Right lung (tissue), 5 donors: ENCODE data around the gene EYS. TPM values are rescaled to one million over a fixed set of nuclear protein-coding genes. Genes with fewer than 3 reads are reported as not detected.

Source experiments
- DNase-seq, 2 donors: peaks; one replicate each; pipeline ENCODE4 v3.0.0-alpha.2; 2013
- polyA plus RNA-seq, 5 donors: library from polyadenylated mRNA; unstranded; fragments of 120-200 nt; gene quantifications; one replicate each; pipeline versions ENCODE4 v1.2.1 to v1.2.3, GENCODE V29; 2013; ENCODE audit warnings: inconsistent platforms in 1 of 5, low replicate concordance in 1 of 5; ENCODE audit not compliant: insufficient read length in 5 of 5, insufficient read depth in 1 of 5

EYS gene
- polyA plus RNA-seq, 5 donors = 0.28 to 0.72 (median 0.54) TPM

DNA sequence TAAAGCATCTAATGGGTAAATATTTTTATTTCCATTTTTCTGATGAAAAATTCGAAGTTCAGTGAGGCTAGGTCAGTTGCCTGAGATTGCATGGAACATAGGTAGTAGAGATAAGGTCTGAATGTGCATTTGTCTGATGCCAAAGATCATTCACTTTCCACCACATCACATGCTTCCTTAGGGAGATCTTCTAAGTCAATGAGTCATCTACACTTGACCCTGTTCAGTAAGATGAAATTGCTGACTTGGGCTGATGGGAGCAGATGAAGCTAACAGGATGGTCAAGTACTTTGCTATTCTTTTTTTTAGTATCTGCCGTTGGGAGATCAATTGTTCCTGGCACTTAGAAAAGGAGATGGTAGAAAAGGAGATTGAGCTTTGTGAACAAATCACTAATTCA is 1560.2 kb downstream of the EYS start:
- DNase-seq = no peak

DNA sequence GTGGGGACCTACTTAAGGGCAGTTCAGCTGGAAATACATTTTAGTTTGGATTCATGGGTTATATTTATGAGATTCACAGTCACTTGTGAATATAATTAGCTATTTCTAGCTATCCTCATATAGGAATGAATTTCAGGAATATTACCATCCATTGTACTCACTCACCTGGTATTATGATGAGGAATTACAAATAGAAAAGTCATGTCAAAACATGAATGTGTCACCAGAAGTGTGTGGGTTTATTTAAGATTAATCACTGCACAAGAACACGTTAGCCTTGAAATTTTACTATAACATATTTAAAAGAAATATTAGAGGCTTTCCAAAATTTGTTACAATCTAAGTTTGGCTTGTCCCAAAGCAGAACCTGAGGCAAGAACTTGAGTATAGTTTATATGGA is 1560.9 kb downstream of the EYS start:
- DNase-seq = no peak

DNA sequence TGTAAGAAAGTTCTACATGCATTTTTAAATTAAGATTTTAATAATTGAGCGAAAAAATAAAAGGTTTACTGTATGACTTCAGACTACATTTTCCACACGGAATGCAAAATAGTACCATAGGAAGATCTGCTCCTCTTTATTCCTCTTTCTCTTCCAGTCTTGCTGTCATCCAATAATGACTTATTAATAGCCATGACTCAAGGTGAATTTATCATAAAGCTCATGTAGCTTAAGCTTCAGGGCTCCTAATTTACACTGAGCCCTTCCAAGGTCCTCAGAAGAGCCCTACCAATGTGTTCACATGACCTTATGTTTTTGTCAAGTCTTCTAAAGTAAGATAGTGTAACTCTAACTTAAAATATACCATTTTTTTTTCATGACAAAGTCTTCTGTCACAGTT is 1561.4 kb downstream of the EYS start:
- no peak for DNase-seq

DNA sequence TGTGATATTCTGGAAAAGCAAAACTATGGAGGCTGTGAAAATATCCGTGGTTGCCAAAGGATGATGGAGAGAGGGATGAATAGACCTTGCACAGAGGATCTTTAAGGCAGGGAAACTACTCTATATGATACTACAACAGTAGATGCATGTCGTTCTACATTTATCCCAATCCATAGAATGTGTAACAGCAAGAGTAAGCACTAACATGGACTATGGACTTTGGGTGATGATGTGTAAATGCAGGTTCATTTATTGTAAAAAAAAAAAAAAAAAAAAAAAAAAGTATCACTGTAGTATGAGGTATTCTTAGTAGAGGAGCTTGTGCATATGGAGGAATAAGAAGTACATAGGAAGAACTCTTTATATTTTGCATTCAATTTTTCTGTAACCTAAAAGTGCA is 1563.9 kb downstream of the EYS start:
- DNase-seq = no peak

DNA sequence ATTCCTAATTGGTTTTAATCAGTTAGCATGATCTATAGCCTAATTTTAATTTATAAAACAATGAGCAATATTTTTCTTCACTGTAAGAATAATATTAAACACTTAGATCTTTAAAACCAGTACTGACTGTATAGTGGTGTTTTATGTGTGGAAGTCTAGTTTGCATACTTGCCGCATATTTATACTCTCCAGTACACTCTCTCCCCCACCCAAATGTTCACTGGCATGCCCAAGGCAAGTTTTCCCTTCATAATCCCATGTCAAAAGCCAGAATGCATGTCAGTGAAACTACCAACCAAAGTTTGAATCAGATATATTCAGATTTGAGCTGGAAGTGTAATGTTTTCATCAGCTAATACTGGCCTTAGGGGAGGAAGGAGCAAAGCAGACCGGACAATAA is 1565.3 kb downstream of the EYS start:
- DNase-seq = no peak

GRCh38 chr6:64128301-64129024 is 1578.6 kb downstream of the EYS start:
- no peak for DNase-seq

GRCh38 chr6:64123761-64124633 is 1583.0 kb downstream of the EYS start:
- no peak for DNase-seq

DNA sequence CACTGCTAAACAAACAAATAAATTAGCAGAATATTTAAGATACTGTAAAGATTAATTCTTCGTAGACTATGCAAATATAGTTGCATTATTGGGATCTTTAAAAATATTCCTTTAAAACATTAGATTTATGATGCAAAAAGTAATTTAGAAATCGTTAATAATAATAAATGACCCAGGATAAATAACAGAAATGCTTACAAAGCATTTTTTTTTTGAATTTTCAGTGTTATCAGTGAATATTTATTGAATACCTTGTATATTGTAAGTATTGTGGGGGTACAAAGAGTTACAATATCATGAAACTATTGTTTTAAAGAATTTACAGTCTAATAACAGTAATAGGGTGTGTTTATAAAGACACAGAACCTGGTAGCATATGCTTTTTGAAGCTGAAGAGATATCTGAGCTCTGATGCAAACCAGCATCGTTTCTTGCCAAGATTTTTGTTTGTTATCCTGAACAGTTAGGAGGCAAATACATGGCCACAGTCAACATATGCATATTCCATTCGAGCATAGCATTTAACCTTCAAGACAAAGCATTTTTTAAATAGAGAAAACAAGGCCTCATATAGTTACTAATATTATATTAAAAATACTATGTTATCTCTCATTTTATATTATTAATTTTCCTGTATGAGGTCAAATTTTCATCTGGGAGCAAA is 1584.2 kb downstream of the EYS start:
- no peak for DNase-seq

DNA sequence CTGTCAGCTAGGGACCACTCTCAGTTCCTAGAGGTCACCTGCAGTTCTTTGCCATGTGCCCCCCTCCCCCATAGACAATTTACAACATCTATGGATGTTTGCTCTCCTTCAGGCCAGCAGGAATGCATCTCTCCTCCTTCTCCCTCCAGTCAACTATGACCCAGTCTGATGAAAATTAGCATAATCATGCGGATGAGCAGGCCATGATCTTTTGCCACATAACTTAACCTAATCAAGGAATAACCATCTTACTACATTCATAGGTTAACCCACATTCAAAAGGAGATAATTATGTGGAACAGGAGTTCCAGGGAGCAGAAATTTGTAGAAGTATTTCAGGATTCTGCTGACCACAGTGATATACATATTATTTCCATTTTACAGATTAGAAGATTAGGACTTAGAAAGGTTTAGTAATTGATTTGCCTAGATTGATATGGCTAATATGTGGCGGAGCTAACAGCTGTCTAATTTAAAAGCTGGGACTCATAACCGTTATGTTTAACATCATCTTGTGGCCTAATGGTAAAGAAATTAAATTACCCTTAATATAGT is 1585.9 kb downstream of the EYS start:
- DNase-seq = no peak

- peak in 1 of 2 donors; percentile 22 for DNase-seq
Observed at GRCh38 chr6:64113704-64114103, 1593.3 kb downstream of the EYS start.

GRCh38 chr6:64104051-64104450 is 1603.0 kb downstream of the EYS start:
- DNase-seq = no peak

DNA sequence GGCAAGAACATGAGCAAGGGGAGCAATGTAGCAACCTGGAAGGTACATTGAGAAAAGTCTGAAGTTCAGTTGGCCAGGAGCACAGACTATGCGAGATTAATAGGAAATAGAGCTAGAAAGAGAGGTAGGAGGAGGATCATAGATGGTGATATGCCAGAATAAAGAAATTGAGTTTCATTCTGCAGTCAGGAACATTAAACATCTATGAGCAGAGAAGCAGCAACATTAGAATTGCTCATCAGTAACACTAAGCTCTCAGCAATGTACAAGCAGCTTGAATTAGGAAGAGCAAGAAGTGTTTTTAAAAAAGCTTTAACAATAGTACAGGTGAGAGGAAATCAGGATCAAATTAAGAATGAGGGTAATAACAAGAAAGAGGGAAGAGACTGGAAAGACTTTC is 1603.5 kb downstream of the EYS start:
- no peak for DNase-seq

DNA sequence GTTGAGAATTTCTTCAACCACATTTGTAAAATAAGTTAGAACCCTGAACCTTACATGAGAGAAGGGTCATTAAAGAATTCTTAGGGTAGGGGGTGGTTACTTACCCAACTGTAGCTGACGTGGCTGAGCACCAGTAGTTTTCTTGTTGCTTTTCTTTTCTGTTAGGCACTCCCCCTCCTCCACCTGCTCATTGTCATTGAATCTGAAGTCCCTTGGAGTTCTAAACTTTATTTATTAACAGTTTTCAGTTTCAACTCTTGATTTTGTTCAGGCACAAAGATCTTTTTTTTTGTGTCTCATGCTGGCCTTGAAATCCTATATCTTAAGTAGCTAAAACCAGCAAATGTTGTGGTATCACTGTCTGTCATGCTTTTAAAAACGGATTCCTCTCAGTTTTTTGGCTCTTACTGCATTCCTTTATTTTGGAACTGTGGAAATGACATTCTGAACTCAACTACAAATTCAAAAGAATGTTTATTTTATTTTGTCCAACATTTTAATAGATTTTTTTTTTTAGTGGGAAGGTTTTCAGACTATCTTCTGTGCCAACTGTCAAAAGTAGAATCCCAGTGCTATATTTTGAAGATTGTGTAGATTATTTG is 1606.2 kb downstream of the EYS start:
- no peak for DNase-seq

DNA sequence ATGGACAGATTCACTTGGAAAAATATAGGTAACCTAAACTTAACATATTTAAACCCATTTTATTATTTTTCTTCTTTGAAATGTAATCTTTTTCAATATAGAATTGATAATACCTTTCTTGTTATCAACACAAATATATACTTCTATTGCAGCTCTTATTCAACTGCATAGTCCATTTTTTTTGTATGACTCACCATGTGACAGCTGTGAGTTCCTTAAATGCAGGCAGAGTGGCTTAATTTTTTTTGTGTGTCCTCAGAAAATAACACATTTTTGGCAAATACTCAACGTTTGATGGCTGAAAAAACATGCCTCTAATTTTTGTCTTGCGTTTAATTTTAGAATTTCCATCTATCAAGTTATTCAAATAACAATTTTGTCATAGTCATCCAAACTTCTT is 1616.7 kb downstream of the EYS start:
- no peak for DNase-seq

DNA sequence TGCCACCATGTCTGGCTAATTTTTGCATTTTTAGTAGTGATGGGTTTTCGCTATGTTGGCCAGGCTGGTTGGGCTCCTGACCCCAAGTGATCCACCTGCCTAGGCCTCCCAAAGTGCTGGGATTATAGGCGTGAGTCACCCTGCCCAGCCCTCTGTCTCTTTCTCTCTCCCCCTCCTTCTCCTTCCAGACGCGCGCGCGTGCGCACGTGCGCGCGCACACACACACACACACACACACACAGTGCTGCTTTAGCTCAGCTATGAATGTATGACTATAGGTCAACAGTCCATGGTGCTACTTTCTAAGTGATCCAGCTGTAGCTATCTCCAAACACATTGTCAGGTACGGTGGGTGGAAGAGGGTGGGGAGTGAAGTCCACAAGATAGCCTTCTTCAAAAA is 1621.9 kb downstream of the EYS start:
- no peak for DNase-seq

DNA sequence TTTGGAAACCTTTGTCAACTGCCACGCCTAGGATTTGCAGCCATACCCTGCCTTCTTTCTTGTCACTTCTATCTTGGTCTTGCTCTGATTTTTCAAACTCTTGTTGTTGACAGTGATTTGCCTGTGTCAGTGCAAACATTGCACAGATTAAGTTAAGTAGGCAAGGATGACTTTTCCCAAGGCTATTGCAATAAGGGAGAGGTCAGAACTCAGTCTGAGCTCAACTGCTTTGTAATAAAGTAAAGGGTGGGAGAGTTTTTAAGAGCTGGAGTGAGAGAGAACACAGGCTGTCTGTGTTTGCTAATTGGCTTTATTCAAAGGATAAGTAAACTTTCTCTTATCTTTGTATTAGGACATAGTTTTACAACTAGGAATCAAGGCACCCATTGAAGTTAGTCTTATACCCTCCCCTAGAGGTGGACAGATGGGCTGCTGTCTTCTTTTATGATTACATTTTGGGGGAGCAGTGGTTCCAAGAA is 1622.8 kb downstream of the EYS start:
- no peak for DNase-seq

GRCh38 chr6:64083261-64083660 is 1623.8 kb downstream of the EYS start:
- DNase-seq = no peak

DNA sequence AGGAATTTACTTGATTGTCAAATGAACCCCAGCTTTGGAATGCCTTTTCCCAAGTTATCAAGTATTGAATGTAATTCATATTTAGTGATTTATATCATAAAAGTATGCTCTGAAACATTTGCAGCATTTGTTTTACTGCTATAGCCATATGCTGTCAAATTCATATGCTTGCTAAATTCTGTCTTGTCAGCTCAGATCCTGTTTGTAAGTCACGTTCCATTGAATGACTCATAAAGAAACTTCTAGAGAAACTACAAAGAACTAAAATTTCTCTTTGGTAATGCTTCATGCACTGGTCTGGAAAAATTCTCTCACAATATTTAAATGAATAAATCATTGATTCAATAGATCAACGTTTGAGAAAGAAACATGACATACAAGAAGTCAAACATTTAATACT is 1625.6 kb downstream of the EYS start:
- DNase-seq = no peak

- DNase-seq = no peak
Observed at GRCh38 chr6:64074981-64075380, 1632.0 kb downstream of the EYS start.

GRCh38 chr6:64072686-64073085 is 1634.3 kb downstream of the EYS start:
- DNase-seq = no peak

DNA sequence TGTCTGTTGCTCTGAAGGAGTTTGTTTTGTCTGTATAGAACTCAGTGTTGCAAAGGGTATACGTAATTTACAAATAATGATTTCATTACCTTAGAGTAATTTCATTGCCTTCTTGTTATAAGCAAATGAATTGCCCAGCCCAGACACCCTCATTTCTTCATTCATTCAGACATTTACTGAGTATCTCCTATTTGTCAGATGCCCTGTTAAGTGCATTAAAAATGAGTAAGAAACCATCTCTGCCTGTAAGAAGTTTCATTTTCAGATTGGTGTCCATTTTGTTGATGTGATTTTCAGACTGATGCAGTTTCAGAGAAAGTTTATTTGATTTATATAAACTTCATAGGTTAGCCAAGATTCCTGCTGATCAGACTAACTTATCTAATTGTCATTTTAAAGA is 1642.1 kb downstream of the EYS start:
- DNase-seq = no peak
